ENCODE measurements around the gene EVC2.

EVC2 gene

DNA sequence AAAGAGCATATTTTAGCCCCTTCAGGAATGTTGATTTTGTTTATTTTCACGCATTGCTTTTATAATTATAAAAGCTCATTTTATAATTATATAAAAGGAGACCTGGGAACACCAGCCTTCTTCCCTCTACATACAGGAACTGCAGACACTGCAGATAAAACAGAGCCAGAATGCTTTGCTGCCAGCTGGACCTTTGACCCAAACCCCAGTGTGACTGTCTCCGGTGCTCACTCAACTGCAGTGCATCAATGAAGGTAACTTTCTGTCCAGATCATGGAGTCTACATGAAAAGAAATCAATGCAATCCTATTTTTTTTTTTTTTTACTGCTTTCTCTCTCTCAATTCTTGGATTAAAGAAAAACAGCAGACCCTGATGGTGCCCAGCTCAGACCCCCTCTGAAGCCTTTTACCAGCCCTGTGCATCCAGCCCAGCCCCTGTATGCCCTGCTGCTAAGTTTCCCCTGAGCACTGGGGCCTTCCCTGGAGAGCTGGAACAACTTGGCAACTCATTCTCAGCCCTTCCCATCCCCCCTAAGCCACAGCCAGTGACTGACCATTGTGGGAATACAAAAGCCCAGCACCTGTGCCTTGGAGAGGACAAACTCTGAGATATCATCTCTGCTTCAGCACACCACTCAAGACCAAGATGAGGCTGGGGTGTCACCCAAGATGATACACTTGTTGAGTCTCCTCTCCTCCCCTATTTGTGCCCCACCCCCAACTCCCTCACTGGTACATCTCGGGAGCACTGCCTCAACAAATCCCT lies 182.1 kb downstream of the EVC2 start:
- TF ChIP-seq CTCF (IDR thresholded peaks at IDR 0.05) (no peak), ZFX (IDR thresholded peaks at IDR 0.05; ENCODE audit: borderline replicate concordance) (no peak)
- no peak overlapping the region for H3K27ac ChIP-seq

DNA sequence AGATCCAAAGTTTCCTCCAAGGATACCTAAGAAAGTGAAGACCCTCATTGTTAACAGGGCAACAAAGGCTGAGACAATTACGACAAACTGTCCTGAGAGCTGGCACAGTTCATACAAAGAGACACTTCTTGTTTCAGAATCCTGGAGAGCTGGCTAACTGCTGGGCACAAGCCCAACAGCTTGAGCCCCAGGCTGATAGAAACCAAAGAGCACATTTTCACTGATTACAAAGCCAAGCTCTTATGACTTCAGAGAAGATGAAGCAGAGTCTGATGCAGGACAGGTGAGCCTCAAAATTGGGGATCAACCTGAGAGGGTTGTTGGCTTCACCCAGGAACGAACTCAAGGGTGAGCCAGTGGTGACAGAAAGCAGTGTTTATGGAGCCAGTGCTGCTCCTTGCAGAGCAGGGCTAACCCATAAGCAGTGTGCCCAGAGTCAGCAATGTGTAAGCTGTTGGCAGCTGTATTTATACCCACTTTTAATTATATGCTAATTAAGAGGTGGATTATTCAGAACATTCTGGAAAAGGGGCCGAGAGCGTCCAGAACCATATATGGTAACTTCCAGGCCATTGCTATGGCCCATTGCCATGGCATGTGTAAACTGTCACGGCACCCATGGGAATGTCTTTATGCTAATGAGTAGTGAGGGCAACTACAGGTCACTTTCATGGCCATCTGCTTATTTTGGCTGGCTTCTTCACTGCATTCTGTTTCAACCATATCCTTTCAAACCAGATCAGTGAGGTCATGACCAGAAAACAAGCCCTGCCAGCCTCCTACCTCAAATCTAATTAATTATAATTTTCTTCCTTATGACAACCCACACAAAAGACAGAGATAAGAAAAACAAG lies 183.7 kb downstream of the EVC2 start:
- TF ChIP-seq ZFX (IDR thresholded peaks at IDR 0.05; ENCODE audit: borderline replicate concordance) (no peak), CTCF (IDR thresholded peaks at IDR 0.05) (no peak)
- no peak overlapping the region for H3K27ac ChIP-seq

GRCh38 chr4:5517372-5517771 lies 191.0 kb downstream of the EVC2 start:
- no peak overlapping the region for H3K27ac ChIP-seq
- TF ChIP-seq CTCF (IDR thresholded peaks at IDR 0.05) (no peak), ZFX (IDR thresholded peaks at IDR 0.05; ENCODE audit: borderline replicate concordance) (no peak)

GRCh38 chr4:5515646-5516045 lies 192.7 kb downstream of the EVC2 start:
- no peak for TF ChIP-seq ZFX (IDR thresholded peaks at IDR 0.05; ENCODE audit: borderline replicate concordance)
- no peak for TF ChIP-seq CTCF (IDR thresholded peaks at IDR 0.05)

More at GRCh38 chr4:5515646-5516045, 192.7 kb downstream of the EVC2 start:
- H3K27ac ChIP-seq = no peak overlapping the region

Data from 22Rv1 (cell line).